Motor neuron (in vitro differentiated cells): ENCODE data around the gene CFAP210. TPM values are rescaled to one million over a fixed set of nuclear protein-coding genes. Genes with fewer than 3 reads are reported as not detected.
"Not testable (repeated sequence)": the region's sequence is repeated elsewhere in the genome, so short reads cannot be mapped to it uniquely, and the experiment has no call there.

Source experiments
- ATAC-seq, 8 experiments: fragments of 200-7000 bp; cut with Tn5 transposase; replicated peaks in 6 of 8; 2 replicates each; pipeline ENCODE4 v1.8.0; 2021; ENCODE audit warnings: mild to moderate bottlenecking in 8 of 8, moderate library complexity in 8 of 8
- H3K27ac ChIP-seq, 2 donors: fragments of 250-450 bp; sonication (Bioruptor Pico); 2 replicates each; pipeline ENCODE4 v1.9.0; 2021; ENCODE audit warnings: antibody characterized with exemption in 2 of 2, mild to moderate bottlenecking in 2 of 2, moderate library complexity in 1 of 2
- H3K4me1 ChIP-seq, 2 donors: fragments of 250-450 bp; sonication (Bioruptor Pico); replicated peaks in 1 of 2; 2 replicates each; pipeline ENCODE4 v1.6.1; 2021; ENCODE audit warnings: antibody characterized with exemption in 2 of 2, mild to moderate bottlenecking in 2 of 2, moderate library complexity in 1 of 2
- H3K4me3 ChIP-seq, 5 donors: fragments of 250-450 bp; sonication (Bioruptor Pico); 2 replicates each; pipeline ENCODE4 v1.9.0; 2021; ENCODE audit warnings: antibody characterized with exemption in 5 of 5, mild to moderate bottlenecking in 5 of 5, moderate library complexity in 4 of 5
- WGBS, 10 experiments: fragments of 450-650 bp; shearing (Covaris generic); methylation state at CpG; one replicate each; pipeline ENCODE4 v1.0.0; 2022; 5-methylcytosine and 5-hydroxymethylcytosine counted together
- in situ Hi-C, 9 experiments: fragments of 400-800 bp; cut with MboI; loops; one replicate each; pipeline ENCODE4 v1.15.0; 2021; ENCODE audit warnings: low sequenced_read_pairs in 9 of 9, low pct_unique_long_range_greater_than_20kb in 2 of 9; ENCODE audit not compliant: unreplicated experiment in 9 of 9
- total RNA-seq, 8 experiments: library from RNA; unstranded; fragments of 300-600 nt; gene quantifications; 2 replicates each; pipeline versions ENCODE4 v1.2.3 to v1.2.4, GENCODE V29; 2022

The CFAP210 gene
- total RNA-seq, 8 experiments from 2014 or later: 0.10 to 14.7 (median 1.8) TPM; not detected in 1

- H3K4me1 ChIP-seq: no peaks in the 10 kb centered on the region
- no peak overlapping the region for H3K27ac ChIP-seq
- no peak for ATAC-seq
- no peak overlapping the region for H3K4me3 ChIP-seq
- 13 to 100% (median 91%) methylated on average over 2 of the region's 2 CpGs for WGBS, 10 experiments
- in situ Hi-C loops: no loop called here
These were observed 11.7 kb upstream of the CFAP210 start for GRCh38 chr2:169705927-169706326.

DNA sequence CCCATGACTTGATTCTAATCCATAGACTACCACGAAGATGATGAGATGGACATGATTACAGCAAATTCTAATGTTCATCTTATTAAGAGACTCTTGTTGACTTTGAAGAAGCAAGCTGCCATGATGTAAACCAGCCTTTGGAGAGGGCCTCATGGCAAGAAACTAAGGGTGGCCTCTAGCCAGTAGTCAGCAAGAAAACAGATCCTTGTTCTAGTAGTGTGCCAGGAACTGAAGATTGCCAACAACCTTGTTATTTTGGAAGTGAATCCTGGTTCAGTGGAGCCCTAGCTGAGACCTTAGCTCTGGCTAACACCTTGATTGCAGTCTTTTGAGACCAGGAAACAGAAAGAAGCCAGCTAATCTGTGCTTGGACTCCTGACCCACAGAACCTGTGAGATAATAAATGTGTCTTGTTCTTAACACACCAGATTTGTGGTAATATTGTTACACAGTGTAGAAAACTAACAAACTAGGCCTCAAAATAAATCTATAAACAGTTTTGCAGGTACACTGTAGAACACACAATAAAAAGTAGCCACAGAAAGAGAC is 10.0 kb upstream of the CFAP210 start:
- no peak for ATAC-seq
- in situ Hi-C loops: no loop called here
- Histone ChIP-seq H3K4me3 (no peak overlapping the region), H3K4me1 (no peaks in the 10 kb centered on the region), H3K27ac (no peak overlapping the region)
- 0 to 100% (median 100%) methylated on average over 1 of the region's 1 CpG; no CpG with 5 or more reads in 5 of the 10 experiments for WGBS, 10 experiments

DNA sequence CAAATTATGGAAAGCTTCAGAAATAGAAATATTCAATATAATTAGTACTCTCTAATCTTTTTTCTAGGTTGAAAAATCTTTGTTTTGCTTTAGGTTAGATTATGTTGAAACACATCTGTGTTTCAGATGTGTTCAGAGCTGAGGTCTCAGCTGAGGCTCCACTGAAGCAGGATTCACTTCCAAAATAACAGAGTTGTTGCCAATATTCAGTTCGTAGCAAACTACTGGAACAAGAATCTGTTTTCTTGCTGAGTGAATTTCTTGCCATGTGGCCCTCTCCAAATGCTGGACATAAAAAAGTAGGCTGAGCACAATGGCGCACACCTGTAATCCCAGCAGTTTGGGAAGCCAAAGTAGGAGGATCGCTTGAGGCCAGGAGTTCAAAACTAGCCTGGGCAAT is 8.8 kb upstream of the CFAP210 start:
- ATAC-seq: no peak
- 17 to 100% (median 90%) methylated on average over 1 to 3 of the region's 3 CpGs for WGBS, 10 experiments

GRCh38 chr2:169699173-169699572 is 5.0 kb upstream of the CFAP210 start:
- H3K4me1 ChIP-seq, H3K4me3 ChIP-seq, H3K27ac ChIP-seq, in situ Hi-C loops, ATAC-seq: not testable (repeated sequence)
- WGBS, 10 experiments: 20 to 100% (median 100%) methylated on average over 1 to 2 of the region's 2 CpGs; no CpG with 5 or more reads in 1 of the 10 experiments

More for the DNA sequence above, 8.8 kb upstream of the CFAP210 start:
- in situ Hi-C loops: no loop called here
- Histone ChIP-seq H3K27ac (no peak overlapping the region), H3K4me1 (no peaks in the 10 kb centered on the region), H3K4me3 (no peak overlapping the region)

DNA sequence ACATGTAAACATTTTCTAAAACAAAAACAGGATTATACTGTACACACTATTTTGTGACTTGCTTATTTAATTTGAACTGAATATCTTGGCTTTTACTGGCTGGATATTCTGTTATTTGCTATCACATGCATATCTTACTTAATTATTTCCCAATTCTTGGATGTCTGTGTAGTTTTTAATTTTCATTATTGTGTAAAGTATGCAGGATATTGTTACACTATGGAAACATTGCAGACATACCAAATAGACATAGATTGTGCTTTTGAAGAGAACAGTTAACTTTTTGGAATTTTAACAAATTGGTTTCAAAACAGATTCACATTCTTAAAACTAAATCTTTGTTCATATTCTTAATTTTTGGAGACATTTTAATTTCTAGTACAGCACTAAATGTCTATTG is 2.2 kb upstream of the CFAP210 start:
- Histone ChIP-seq H3K4me3 (no peak overlapping the region), H3K27ac (no peak overlapping the region), H3K4me1 (peaks cover 3 to 11% of the 10 kb centered on the region in 2 donors)
- in situ Hi-C loops: no loop called here
- no peak for ATAC-seq

- WGBS, 10 experiments: 11 to 65% (median 43%) methylated on average over 3 to 8 of the region's 8 CpGs; no CpG with 5 or more reads in 2 of the 10 experiments
- Histone ChIP-seq H3K4me3 (peak overlapping the region; percentile 58 to 98 (median 87)), H3K4me1 (peaks cover 3 to 11% of the 10 kb centered on the region in 2 donors), H3K27ac (peak overlapping the region; percentile 77 to 86)
- ATAC-seq: no peak
- in situ Hi-C loops: no loop called here
These were observed 672 bp upstream of the CFAP210 start for GRCh38 chr2:169694894-169695260.

DNA sequence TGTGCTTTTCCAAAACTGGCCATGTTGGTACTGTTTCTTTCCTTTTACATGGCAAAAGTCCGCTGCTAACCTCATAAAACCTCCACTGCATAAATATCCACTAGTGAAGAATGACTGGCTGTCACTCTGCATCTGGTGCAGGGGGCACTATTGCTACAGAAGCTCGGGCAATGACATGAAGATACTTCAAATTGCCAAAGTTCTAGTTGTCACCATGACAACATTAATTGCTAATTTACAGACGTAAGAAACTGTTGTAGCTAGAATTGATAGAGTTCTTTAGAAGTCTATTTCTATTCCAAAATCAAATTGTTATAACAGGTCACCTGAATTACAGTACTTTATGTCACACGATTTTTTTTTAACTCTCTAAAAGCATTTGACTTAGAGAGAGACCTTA is 845 bp downstream of the CFAP210 start:
- in situ Hi-C loops: no loop called here
- peaks cover 3 to 11% of the 10 kb centered on the region in 2 donors for H3K4me1 ChIP-seq
- H3K4me3 ChIP-seq: peak overlapping the region; percentile 58 to 98 (median 87)
- WGBS, 10 experiments: 0 to 33% (median 11%) methylated on average over 1 to 4 of the region's 4 CpGs; no CpG with 5 or more reads in 2 of the 10 experiments
- no peak for ATAC-seq
- no peak overlapping the region for H3K27ac ChIP-seq

GRCh38 chr2:169692718-169693117 is 1.5 kb downstream of the CFAP210 start:
- 0 to 86% (median 26%) methylated on average over 1 to 3 of the region's 3 CpGs for WGBS, 10 experiments
- peaks cover 3 to 11% of the 10 kb centered on the region in 2 donors for H3K4me1 ChIP-seq
- H3K4me3 ChIP-seq: no peak overlapping the region
- in situ Hi-C loops: no loop called here
- H3K27ac ChIP-seq: no peak overlapping the region
- no peak for ATAC-seq

- ATAC-seq: no peak
- no peak overlapping the region for H3K27ac ChIP-seq
- no peak overlapping the region for H3K4me3 ChIP-seq
- WGBS, 10 experiments: 7 to 100% (median 51%) methylated on average over 1 of the region's 1 CpG; no CpG with 5 or more reads in 2 of the 10 experiments
- H3K4me1 ChIP-seq: peaks cover 3 to 11% of the 10 kb centered on the region in 2 donors
- in situ Hi-C loops: no loop called here
These were observed 3.2 kb downstream of the CFAP210 start for GRCh38 chr2:169690958-169691357.

DNA sequence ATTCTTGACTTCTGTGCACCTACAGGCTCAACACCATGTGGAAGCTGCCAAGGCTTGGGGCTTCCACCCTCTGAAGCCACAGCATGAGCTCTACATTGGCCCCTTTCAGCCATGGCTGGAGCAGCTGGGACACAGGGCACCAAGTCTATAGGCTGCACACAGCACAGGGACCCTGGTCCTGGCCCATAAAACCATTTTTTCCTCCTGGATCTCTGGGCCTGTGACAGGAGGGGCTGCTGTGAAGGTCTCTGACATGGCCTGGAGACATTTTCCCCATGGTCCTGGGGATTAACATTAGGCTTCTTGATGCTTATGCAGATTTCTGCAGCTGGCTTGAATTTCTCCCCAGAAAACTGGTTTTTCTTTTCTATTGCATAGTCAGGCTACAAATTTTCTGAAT is 6.3 kb downstream of the CFAP210 start:
- in situ Hi-C loops: not testable (repeated sequence)

GRCh38 chr2:169686825-169687224 is 7.4 kb downstream of the CFAP210 start:
- ATAC-seq, H3K4me3 ChIP-seq, in situ Hi-C loops, H3K4me1 ChIP-seq, H3K27ac ChIP-seq: not testable (repeated sequence)
- 60 to 100% (median 78%) methylated on average over 1 to 4 of the region's 4 CpGs; no CpG with 5 or more reads in 3 of the 10 experiments for WGBS, 10 experiments

More for the DNA sequence above, 6.3 kb downstream of the CFAP210 start:
- not testable (repeated sequence) for ATAC-seq, H3K27ac ChIP-seq, H3K4me3 ChIP-seq, H3K4me1 ChIP-seq

GRCh38 chr2:169684712-169685111 is 9.5 kb downstream of the CFAP210 start:
- H3K4me1 ChIP-seq, ATAC-seq, H3K27ac ChIP-seq, H3K4me3 ChIP-seq, in situ Hi-C loops: not testable (repeated sequence)
- WGBS, 10 experiments: 93 to 100% methylated on average over 2 of the region's 2 CpGs; no CpG with 5 or more reads in 8 of the 10 experiments

- Histone ChIP-seq H3K27ac (no peak overlapping the region), H3K4me1 (no peaks in the 10 kb centered on the region), H3K4me3 (no peak overlapping the region)
- no peak for ATAC-seq
- 0 to 94% (median 61%) methylated on average over 1 to 3 of the region's 3 CpGs for WGBS, 10 experiments
- in situ Hi-C loops: no loop called here
These were observed 10.1 kb downstream of the CFAP210 start for GRCh38 chr2:169684135-169684565.

DNA sequence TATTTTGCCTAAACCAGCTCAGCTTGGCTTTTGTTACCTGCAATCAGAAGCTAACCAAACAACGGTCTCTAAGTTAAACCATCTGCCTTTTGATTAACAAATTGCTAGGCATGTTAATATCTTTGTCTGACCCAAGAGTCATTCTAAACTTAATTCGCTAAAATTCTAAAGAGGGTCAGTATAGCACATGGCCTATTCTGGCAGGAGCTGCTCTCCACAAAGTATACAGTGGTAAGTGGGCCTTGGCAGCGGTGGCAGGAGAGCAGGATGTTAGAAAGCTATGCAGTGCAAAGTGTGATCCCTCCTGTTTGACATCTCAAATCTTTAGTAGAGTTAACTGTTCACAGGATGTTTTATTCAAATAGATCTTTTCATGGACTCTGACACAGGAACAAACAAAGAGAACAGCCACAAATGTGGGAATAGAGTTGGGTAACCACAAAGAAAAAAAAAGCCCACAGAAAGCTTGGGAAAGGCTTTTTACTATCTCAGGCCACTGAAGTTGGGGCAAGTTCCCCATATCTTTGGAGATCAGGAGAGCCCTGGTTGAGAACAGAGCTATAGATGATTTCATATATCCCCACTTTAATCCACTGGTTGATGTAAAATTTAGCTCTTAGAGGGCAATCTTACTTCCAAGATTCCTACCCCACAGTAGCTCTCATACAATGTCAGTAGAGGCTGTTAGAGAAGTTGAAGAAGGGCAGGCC is 10.6 kb downstream of the CFAP210 start:
- Histone ChIP-seq H3K4me1 (no peaks in the 10 kb centered on the region), H3K27ac (no peak overlapping the region), H3K4me3 (no peak overlapping the region)
- 20 to 87% (median 76%) methylated on average over 1 to 3 of the region's 3 CpGs; no CpG with 5 or more reads in 1 of the 10 experiments for WGBS, 10 experiments
- in situ Hi-C loops: no loop called here
- peak in 1 of 8 experiments; percentile 86 for ATAC-seq
